Cardiac muscle cell (in vitro differentiated cells and primary cell): ENCODE measurements around the gene STMN1. TPM values are rescaled to one million over a fixed set of nuclear protein-coding genes. Genes with fewer than 3 reads are reported as not detected.

ENCODE experiments used
- DNase-seq, 2 donors: peaks; one replicate each; pipeline versions ENCODE4 v3.0.0 to v3.0.0-alpha.2; 2010 to 2017; ENCODE audit warnings: low read depth in 1 of 2, low spot score in 1 of 2
- H3K27ac ChIP-seq: fragments of 200-600 bp; sonication (generic); 2 replicates; pipeline ENCODE4 v1.5.1; 2016
- H3K27me3 ChIP-seq: fragments of 200-600 bp; sonication (generic); 2 replicates; pipeline ENCODE4 v1.6.0; 2016; ENCODE audit warnings: control low read depth
- H3K36me3 ChIP-seq: fragments of 200-600 bp; sonication (generic); 2 replicates; pipeline ENCODE4 v1.5.1; 2016; ENCODE audit warnings: control low read depth
- H3K4me1 ChIP-seq: fragments of 200-600 bp; sonication (generic); 2 replicates; pipeline ENCODE4 v1.8.1; 2017; ENCODE audit warnings: low read depth, mild to moderate bottlenecking, mixed run types
- H3K4me3 ChIP-seq: fragments of 200-600 bp; sonication (generic); 2 replicates; pipeline ENCODE4 v1.5.1; 2016; ENCODE audit warnings: mild to moderate bottlenecking
- H3K9me3 ChIP-seq: fragments of 200-600 bp; sonication (generic); 2 replicates; pipeline ENCODE4 v1.5.1; 2017; ENCODE audit warnings: low read depth, mild to moderate bottlenecking, control low read depth
- CTCF ChIP-seq: IDR thresholded peaks from 2 replicates; pipeline ENCODE4 v1.5.1; 2012; ENCODE audit warnings: low read depth, mild to moderate bottlenecking, low read length
- polyA plus RNA-seq: library from polyadenylated mRNA; unstranded; fragments of >200 nt; fragmentation: Nextera tagmentation; extraction: Ambion mirVana; gene quantifications from 2 replicates; pipeline ENCODE4 v1.2.1, GENCODE V29; 2016
- total RNA-seq: library from RNA; depleted of rRNA; stranded (reverse); fragments of >200 nt; gene quantifications from 2 replicates; pipeline ENCODE4 v1.2.3, GENCODE V29; 2016

STMN1 gene
- total and polyA plus RNA-seq, 2 experiments from 2014 or later = 572 to 943 TPM

DNA sequence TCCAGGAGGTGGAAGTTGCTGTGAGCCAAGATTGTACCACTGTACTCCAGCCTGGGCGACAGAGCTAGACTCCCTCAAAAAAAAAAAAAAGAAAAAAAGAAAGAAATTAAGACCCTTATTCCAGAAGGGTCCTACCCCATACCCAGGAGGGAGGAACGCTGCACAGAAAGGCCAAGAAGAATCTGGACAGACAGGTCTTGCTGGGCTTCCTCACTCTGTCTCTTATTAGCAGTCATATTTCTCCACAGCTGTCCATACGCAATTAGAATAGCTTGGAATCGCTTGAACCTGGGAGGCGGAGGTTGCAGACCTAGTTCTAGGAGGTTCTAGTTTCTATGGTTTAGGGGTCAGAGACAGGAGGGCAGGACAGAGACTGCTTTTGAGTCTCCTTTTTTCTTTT lies 27.5 kb downstream of the STMN1 start:
- H3K4me3 ChIP-seq = no peak overlapping the region
- H3K4me1 ChIP-seq = peaks cover 24% of the 10 kb centered on the region
- TF ChIP-seq CTCF = no peak
- DNase-seq = no peak
- H3K27me3 ChIP-seq = no peaks in the 10 kb centered on the region
- H3K9me3 ChIP-seq = no peaks in the 10 kb centered on the region
- H3K36me3 ChIP-seq = no peaks in the 10 kb centered on the region
- H3K27ac ChIP-seq = no peak overlapping the region

DNA sequence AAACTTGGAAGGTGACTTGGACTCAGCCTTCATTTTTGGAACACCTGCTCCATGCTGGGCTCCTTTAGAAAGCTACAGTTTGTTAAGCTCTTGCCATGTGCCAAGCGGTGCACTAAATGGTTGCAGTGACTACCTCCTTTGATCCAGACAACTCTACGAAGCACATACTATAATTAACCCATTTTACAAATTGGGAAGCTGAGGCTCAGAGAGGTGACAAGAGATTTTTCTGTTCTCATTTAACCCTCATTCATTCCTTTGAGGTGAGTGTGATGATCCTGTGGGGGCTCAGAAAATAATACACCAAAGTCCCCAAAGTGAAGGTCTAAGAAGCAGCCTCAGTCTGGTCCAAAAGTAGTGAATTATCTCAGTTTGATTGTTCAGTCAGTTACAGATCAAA lies 29.1 kb downstream of the STMN1 start:
- no peak for TF ChIP-seq CTCF
- peaks cover 24% of the 10 kb centered on the region for H3K4me1 ChIP-seq

DNA sequence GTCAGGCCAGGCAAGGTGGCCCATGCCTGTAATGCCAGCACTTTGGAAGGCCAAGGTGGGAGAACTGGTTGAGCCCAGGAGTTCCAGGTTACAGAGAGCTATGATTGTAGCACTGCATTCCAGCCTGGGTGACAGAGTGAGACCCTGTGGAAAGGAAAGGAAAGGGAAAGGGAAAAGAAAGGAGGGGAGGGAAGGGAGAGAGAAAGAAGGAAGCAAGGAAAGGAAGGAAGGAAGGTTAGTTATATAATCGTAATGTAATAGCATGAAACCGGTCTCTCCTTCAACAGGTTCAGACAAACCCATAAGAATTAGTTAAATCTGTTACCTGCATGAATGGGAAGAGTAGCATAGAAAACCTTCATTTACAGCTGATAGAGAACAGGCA lies 29.5 kb downstream of the STMN1 start:
- H3K27me3 ChIP-seq = no peaks in the 10 kb centered on the region
- no peak overlapping the region for H3K4me3 ChIP-seq
- H3K27ac ChIP-seq = no peak overlapping the region
- H3K4me1 ChIP-seq = peaks cover 25% of the 10 kb centered on the region
- TF ChIP-seq CTCF = no peak
- H3K36me3 ChIP-seq = no peaks in the 10 kb centered on the region
- no peak for DNase-seq
- H3K9me3 ChIP-seq = no peaks in the 10 kb centered on the region

More for the DNA sequence above, 29.1 kb downstream of the STMN1 start:
- H3K36me3 ChIP-seq = no peaks in the 10 kb centered on the region
- H3K27me3 ChIP-seq = no peaks in the 10 kb centered on the region
- no peaks in the 10 kb centered on the region for H3K9me3 ChIP-seq
- H3K4me3 ChIP-seq = no peak overlapping the region
- DNase-seq = no peak
- no peak overlapping the region for H3K27ac ChIP-seq

DNA sequence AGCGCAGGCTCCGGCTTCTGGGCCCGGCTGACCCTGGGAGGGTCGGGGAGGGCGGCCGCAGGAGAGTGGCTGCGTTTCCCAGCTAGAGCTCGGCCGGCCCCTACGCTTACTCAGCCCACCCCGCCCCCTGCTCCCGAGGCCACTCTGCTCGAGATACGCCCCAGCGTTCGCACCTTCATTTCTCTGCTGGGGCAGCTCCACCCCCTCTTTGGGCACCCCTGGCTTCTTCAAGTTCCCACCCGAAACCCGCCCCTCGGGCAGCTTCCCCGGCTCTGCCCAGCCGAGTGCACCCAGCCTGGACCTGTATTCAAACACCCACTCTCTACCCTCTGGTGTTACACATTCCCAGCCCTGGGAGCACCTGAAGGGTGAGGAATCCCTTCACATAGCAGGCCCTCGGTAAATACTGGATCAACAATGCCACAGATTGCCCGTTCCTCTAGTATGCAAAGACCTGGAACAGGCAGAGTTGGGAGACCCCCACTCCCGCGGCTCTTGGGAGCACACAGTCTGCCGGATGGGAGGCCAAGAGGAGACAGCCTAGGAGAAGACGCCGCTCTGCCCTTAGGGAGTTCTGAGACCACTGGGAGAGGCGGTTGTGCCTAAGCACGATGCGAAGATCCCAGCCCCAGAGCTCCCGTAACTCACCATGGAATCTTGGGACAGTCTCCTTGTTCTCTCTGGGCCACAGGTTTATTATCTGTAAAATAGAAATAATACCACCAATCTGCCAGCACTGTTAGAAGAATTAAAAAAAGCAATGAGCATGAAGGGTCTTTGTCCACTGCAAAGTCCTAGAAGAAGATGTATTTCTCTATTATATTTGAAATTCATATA lies 30.1 kb downstream of the STMN1 start:
- no peak for TF ChIP-seq CTCF
- H3K36me3 ChIP-seq = no peaks in the 10 kb centered on the region

DNA sequence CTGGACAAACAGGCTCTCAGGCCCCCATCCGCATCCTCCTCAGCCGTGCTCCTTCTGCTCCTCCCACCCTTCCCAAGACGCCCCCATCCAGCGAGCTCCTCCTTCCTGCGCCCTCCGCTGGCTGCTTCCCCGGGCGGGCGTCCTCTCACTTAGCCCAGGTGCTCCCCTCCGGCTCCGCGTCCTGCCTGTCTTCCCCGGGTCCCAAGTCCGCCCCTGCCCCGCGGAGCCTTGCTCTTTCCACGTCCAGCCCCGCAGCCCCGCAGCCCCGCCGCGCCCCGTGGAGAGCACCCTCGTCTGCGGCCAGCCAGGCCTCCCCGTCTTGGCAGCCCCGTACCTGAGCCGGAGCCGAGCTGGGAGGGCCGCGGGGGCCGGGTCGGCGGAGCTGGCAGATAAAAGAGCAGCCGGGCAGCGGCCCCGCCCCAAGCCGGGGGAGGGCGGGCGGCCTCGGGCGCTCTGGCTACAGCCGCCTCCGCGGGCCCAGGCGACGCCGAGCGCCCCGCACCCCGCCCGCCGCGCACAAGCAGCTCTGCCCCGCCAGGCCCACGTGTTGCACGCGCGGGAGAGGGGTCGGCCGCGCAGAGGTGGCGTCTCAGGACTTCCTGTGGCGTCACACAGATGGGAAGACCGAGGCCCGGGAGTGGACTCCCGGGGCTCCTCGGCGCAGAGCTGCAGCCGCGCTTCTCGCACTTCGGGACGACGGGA lies 30.9 kb downstream of the STMN1 start, which contains the start of gene PAQR7:
Gene PAQR7, minus strand, starts transcription at position 555 of the 702 bp plus-strand sequence. CDS start 11,869 bp downstream, outside the sequence.
- Histone ChIP-seq H3K4me1 (peaks cover 33% of the 10 kb centered on the region), H3K27me3 (no peaks in the 10 kb centered on the region), H3K9me3 (no peaks in the 10 kb centered on the region), H3K36me3 (no peaks in the 10 kb centered on the region), H3K27ac (peak within 1 kb of the TSS; percentile 93), H3K4me3 (peak within 1 kb of the TSS; percentile 45)
- DNase-seq = peak; percentile 82 to 84
- no peak for TF ChIP-seq CTCF

More for the DNA sequence above, 30.1 kb downstream of the STMN1 start:
- Histone ChIP-seq H3K9me3 (no peaks in the 10 kb centered on the region), H3K27me3 (no peaks in the 10 kb centered on the region), H3K4me3 (peak overlapping the region; percentile 45), H3K4me1 (peaks cover 31% of the 10 kb centered on the region), H3K27ac (peak overlapping the region; percentile 93)
- DNase-seq = peak in 1 of 2 donors; percentile 79
